ENCODE measurements around the gene CDKN2B-AS1.

GRCh38 chr9:22143799-22144625, 149.4 kb downstream of the CDKN2B-AS1 start:
- no peak for TF ChIP-seq ZBTB4 (CRISPR knock-in tag; IDR thresholded peaks at IDR 0.05; ENCODE audit: borderline replicate concordance)
- no peak for TF ChIP-seq ZNF317 (CRISPR knock-in tag; IDR thresholded peaks at IDR 0.05)
- no peak for TF ChIP-seq NFAT5 (CRISPR knock-in tag; IDR thresholded peaks at IDR 0.05)
- no peak for TF ChIP-seq MYNN (CRISPR knock-in tag; IDR thresholded peaks at IDR 0.05; ENCODE audit: low read depth)
- TF ChIP-seq BCL6 (CRISPR knock-in tag; IDR thresholded peaks at IDR 0.05) = no peak
- TF ChIP-seq ZNF292 (CRISPR knock-in tag; IDR thresholded peaks at IDR 0.05; ENCODE audit: borderline replicate concordance, low read depth) = no peak
- TF ChIP-seq CBFB (CRISPR knock-in tag; IDR thresholded peaks at IDR 0.05) = no peak
- no peak for TF ChIP-seq BCL3 (CRISPR knock-in tag; IDR thresholded peaks at IDR 0.05)

Measured in HepG2 (cell line).